A549 treated with RU486 at 1 μM for 4 hours (cell line): ENCODE results near the gene UGCG. TPM values are rescaled to one million over a fixed set of nuclear protein-coding genes. Genes with fewer than 3 reads are reported as not detected.

Experiments used
- total RNA-seq: library from RNA; stranded (reverse); fragments of 200-300 nt; extraction: Qiagen RNA extraction; gene quantifications from 5 replicates; pipeline ENCODE4 v1.2.3, GENCODE V29; 2022; ENCODE audit warnings: low read depth

Gene UGCG
- total RNA-seq = 10.2 to 22.9 TPM (median 21.0 TPM) in 5 replicates

DNA sequence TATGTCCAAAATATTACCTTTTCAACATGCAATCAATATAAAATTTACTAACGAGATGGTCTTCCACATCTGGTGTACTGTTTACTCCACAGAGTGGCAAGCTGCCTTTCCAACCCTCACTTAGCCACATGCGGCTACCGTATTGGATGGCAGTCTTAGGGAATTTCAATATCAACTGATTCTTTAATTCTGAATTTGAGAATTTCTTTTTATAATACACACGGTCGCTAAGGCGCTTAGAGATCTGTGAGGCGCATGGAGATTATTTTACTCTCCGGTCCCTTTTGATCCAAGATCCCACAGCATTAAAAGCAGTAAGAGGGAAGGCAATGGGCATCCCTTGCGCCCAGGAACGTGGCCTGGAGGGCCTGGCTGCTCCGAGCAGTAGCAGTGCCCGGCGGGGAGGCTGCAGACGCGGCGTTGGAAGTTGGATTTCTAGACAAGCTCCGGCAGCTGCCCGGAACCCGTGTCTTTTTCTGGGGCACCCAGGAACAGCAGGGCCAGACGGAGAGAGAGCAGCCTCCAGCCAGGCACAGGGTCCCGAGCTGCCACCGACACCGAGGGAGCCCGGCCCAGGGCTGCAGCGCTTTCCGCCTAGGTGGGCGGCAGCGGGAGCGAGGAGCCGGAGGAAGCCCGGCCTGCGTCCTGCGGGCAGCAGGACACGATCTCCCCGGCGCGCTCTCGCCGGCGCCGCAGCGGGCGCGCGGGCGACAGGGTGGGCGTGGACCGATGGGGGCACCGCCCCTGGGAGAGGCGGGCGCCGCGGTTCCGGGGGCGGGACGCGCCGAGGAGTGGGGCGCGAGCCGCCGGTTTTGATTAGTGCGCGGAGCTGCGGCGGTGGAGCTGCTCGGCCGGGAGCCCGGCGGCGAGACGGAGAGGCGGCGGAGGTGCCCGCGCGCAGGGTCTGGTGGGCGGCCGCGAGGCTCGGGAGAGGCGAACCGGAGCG lies at the start of gene UGCG:
TSS of gene UGCG (plus strand) at position 819 of the 946 bp plus-strand sequence. CDS start 402 bp downstream, outside the sequence.

Other genes with a start within 250 kb of the UGCG start
- gene GNG10, start 235.2 kb upstream of the UGCG start, total RNA-seq = 33.6 to 68.8 TPM (median 65.3 TPM) in 5 replicates
- gene SHOC1, start 101.9 kb upstream of the UGCG start, total RNA-seq = not detected in 5 replicates